MM.1S (cell line): Measurements from ENCODE around the gene MVP.

Experiments used
- DNase-seq: peaks from one replicate; pipeline ENCODE4 v3.0.0-alpha.2; 2015
- H2AFZ ChIP-seq: fragments of 300-600 bp; sonication (generic); 2 replicates; pipeline ENCODE4 v1.6.0; 2016; ENCODE audit warnings: antibody characterized with exemption, low read length
- H3F3A ChIP-seq: fragments of 300-600 bp; sonication (generic); 2 replicates; pipeline ENCODE4 v1.6.1; 2016; ENCODE audit warnings: mild to moderate bottlenecking, antibody characterized with exemption, low read length, moderate library complexity, mixed read lengths; ENCODE audit not compliant: insufficient read depth
- H3K27ac ChIP-seq: fragments of 300-600 bp; sonication (generic); 2 replicates; pipeline ENCODE4 v1.5.1; 2016; ENCODE audit warnings: mild to moderate bottlenecking, low read length
- H3K27me3 ChIP-seq: fragments of 300-600 bp; sonication (generic); replicated peaks from 2 replicates; pipeline ENCODE4 v1.6.0; 2016; ENCODE audit warnings: low read length; ENCODE audit not compliant: insufficient read depth
- H3K36me3 ChIP-seq: fragments of 300-600 bp; sonication (generic); replicated peaks from 2 replicates; pipeline ENCODE4 v1.6.1; 2016; ENCODE audit warnings: mild to moderate bottlenecking, low read length, mixed read lengths; ENCODE audit not compliant: insufficient read depth
- H3K4me1 ChIP-seq: fragments of 300-600 bp; sonication (generic); 2 replicates; pipeline ENCODE4 v1.6.1; 2016; ENCODE audit warnings: low read length, mixed read lengths
- H3K4me2 ChIP-seq: fragments of 300-600 bp; sonication (generic); 2 replicates; pipeline ENCODE4 v1.6.0; 2016; ENCODE audit warnings: low read depth, low read length
- H3K4me3 ChIP-seq: fragments of 300-600 bp; sonication (generic); 2 replicates; pipeline ENCODE4 v1.5.1; 2016; ENCODE audit warnings: low read length, mixed read lengths
- H3K79me2 ChIP-seq: fragments of 300-600 bp; sonication (generic); 2 replicates; pipeline ENCODE4 v1.6.1; 2016; ENCODE audit warnings: mixed run types, low read length, mixed read lengths
- H3K9ac ChIP-seq: fragments of 300-600 bp; sonication (generic); 2 replicates; pipeline ENCODE4 v1.6.1; 2016; ENCODE audit warnings: low read length, mixed read lengths
- H3K9me2 ChIP-seq: fragments of 300-600 bp; sonication (generic); replicated peaks from 2 replicates; pipeline ENCODE4 v1.6.1; 2016; ENCODE audit warnings: mild to moderate bottlenecking, low read length, mixed read lengths; ENCODE audit not compliant: insufficient read depth
- H3K9me3 ChIP-seq: fragments of 300-600 bp; sonication (generic); replicated peaks from 2 replicates; pipeline ENCODE4 v1.6.1; 2016; ENCODE audit warnings: mild to moderate bottlenecking, low read length, mixed read lengths; ENCODE audit not compliant: insufficient read depth
- H4K20me1 ChIP-seq: fragments of 300-600 bp; sonication (generic); 2 replicates; pipeline ENCODE4 v1.6.1; 2016; ENCODE audit warnings: mild to moderate bottlenecking, low read length, moderate library complexity, mixed read lengths; ENCODE audit not compliant: insufficient read depth
- EZH2 ChIP-seq: fragments of 300-600 bp; sonication (generic); optimal IDR thresholded peaks from 2 replicates; pipeline ENCODE3; 2017; ENCODE audit warnings: low read depth, mild to moderate bottlenecking, antibody characterized with exemption, low read length, mixed read lengths
- EZH2phosphoT487 ChIP-seq: fragments of 300-600 bp; sonication (generic); IDR thresholded peaks from 2 replicates; pipeline ENCODE4 v1.6.1; 2018; ENCODE audit warnings: antibody characterized with exemption, low read length
- TF ChIP-seq, protein P1 (sequence below): fragments of 300-600 bp; sonication (generic); IDR thresholded peaks from 2 replicates; pipeline ENCODE4 v1.5.1; 2016; ENCODE audit warnings: antibody characterized with exemption, low read length, mixed read lengths

The MVP gene

GRCh38 chr16:29839822-29840221 is 19.6 kb downstream of the MVP start:
- no peaks in the 10 kb centered on the region for H3K9me3 ChIP-seq
- no peaks in the 10 kb centered on the region for H3K79me2 ChIP-seq
- H3K27ac ChIP-seq = no peak overlapping the region
- H3K4me2 ChIP-seq = no peak overlapping the region
- no peak overlapping the region for H3K4me3 ChIP-seq
- no peak overlapping the region for H2AFZ ChIP-seq
- H3K9ac ChIP-seq = no peak overlapping the region
- DNase-seq = no peak
- TF ChIP-seq EZH2 = no peak
- TF ChIP-seq EZH2phosphoT487 = no peak
- TF ChIP-seq, protein P1, sequence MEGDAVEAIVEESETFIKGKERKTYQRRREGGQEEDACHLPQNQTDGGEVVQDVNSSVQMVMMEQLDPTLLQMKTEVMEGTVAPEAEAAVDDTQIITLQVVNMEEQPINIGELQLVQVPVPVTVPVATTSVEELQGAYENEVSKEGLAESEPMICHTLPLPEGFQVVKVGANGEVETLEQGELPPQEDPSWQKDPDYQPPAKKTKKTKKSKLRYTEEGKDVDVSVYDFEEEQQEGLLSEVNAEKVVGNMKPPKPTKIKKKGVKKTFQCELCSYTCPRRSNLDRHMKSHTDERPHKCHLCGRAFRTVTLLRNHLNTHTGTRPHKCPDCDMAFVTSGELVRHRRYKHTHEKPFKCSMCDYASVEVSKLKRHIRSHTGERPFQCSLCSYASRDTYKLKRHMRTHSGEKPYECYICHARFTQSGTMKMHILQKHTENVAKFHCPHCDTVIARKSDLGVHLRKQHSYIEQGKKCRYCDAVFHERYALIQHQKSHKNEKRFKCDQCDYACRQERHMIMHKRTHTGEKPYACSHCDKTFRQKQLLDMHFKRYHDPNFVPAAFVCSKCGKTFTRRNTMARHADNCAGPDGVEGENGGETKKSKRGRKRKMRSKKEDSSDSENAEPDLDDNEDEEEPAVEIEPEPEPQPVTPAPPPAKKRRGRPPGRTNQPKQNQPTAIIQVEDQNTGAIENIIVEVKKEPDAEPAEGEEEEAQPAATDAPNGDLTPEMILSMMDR = no peak
- H3K9me2 ChIP-seq = no peaks in the 10 kb centered on the region
- H3F3A ChIP-seq = no peaks in the 10 kb centered on the region
- H4K20me1 ChIP-seq = no peaks in the 10 kb centered on the region
- no peaks in the 10 kb centered on the region for H3K36me3 ChIP-seq
- no peaks in the 10 kb centered on the region for H3K4me1 ChIP-seq
- H3K27me3 ChIP-seq = no peaks in the 10 kb centered on the region

GRCh38 chr16:29840240-29840639 is 20.0 kb downstream of the MVP start:
- no peak overlapping the region for H3K27ac ChIP-seq
- no peak for DNase-seq
- TF ChIP-seq EZH2 (no peak), EZH2phosphoT487 (no peak)
- TF ChIP-seq, protein P1 = no peak
- no peaks in the 10 kb centered on the region for H4K20me1 ChIP-seq
- H2AFZ ChIP-seq = no peak overlapping the region
- H3K9me3 ChIP-seq = no peaks in the 10 kb centered on the region
- H3K36me3 ChIP-seq = no peaks in the 10 kb centered on the region
- no peaks in the 10 kb centered on the region for H3F3A ChIP-seq
- no peaks in the 10 kb centered on the region for H3K4me1 ChIP-seq
- H3K4me2 ChIP-seq = no peak overlapping the region
- no peaks in the 10 kb centered on the region for H3K9me2 ChIP-seq
- H3K27me3 ChIP-seq = no peaks in the 10 kb centered on the region
- no peak overlapping the region for H3K9ac ChIP-seq
- no peak overlapping the region for H3K4me3 ChIP-seq
- no peaks in the 10 kb centered on the region for H3K79me2 ChIP-seq

GRCh38 chr16:29841631-29842030 is 21.4 kb downstream of the MVP start:
- no peak overlapping the region for H3K4me2 ChIP-seq
- H3K9me3 ChIP-seq = no peaks in the 10 kb centered on the region
- H3K9me2 ChIP-seq = no peaks in the 10 kb centered on the region
- H3F3A ChIP-seq = no peaks in the 10 kb centered on the region
- no peak overlapping the region for H3K4me3 ChIP-seq
- H2AFZ ChIP-seq = no peak overlapping the region
- H3K79me2 ChIP-seq = no peaks in the 10 kb centered on the region
- H3K27me3 ChIP-seq = no peaks in the 10 kb centered on the region
- TF ChIP-seq, protein P1 = no peak
- no peak for TF ChIP-seq EZH2phosphoT487
- no peak for TF ChIP-seq EZH2
- no peak for DNase-seq
- no peaks in the 10 kb centered on the region for H3K36me3 ChIP-seq
- no peaks in the 10 kb centered on the region for H4K20me1 ChIP-seq
- no peak overlapping the region for H3K27ac ChIP-seq
- no peak overlapping the region for H3K9ac ChIP-seq
- no peaks in the 10 kb centered on the region for H3K4me1 ChIP-seq
